K562 treated with DMSO at 1 percent for 48 hours (cell line): ENCODE measurements around the gene PIP5K1C. TPM values are rescaled to one million over a fixed set of nuclear protein-coding genes. Genes with fewer than 3 reads are reported as not detected.

Experiments
- total RNA-seq: library from RNA; unstranded; fragments of 300-600 nt; gene quantifications from 2 replicates; pipeline ENCODE4 v1.2.3, GENCODE V29; 2022; ENCODE audit warnings: low replicate concordance; ENCODE audit errors: extremely low read depth

The PIP5K1C gene, protein sequence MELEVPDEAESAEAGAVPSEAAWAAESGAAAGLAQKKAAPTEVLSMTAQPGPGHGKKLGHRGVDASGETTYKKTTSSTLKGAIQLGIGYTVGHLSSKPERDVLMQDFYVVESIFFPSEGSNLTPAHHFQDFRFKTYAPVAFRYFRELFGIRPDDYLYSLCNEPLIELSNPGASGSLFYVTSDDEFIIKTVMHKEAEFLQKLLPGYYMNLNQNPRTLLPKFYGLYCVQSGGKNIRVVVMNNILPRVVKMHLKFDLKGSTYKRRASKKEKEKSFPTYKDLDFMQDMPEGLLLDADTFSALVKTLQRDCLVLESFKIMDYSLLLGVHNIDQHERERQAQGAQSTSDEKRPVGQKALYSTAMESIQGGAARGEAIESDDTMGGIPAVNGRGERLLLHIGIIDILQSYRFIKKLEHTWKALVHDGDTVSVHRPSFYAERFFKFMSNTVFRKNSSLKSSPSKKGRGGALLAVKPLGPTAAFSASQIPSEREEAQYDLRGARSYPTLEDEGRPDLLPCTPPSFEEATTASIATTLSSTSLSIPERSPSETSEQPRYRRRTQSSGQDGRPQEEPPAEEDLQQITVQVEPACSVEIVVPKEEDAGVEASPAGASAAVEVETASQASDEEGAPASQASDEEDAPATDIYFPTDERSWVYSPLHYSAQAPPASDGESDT
- not detected in 2 replicates for total RNA-seq

DNA sequence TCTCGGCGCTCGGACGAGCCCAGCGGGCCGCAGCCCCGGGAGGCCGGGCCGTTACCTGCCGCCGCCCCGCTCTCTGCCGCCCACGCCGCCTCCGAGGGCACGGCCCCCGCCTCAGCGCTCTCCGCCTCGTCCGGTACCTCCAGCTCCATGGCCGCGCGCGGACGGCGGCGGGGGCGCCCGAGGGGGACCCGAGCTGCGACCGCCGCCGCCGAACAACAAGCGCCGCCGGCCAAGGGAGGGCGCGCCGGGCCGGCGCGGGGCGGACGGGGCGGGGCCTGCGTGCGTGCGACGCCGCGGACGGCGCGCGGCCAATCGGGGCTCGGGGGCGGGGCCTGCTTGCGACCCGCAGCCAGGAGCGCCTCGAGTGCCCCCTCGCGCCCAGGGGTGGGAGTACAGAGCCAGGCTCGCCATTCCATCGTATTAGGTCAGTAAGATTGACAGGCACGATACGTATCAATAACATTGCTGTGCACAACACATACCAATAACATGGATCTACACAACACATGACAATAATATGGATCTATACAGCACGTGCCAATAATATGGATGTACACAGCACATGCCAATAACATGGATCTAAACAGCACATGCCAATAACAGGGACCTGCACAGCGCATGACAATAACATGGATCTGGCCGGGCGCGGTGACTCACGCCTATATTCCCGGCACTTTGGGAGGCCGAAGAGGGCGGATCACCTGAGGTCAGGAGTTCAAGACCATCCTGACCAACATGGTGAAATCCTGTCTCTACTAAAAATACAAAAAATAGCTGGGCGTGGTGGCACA, at the start of gene PIP5K1C:
Gene PIP5K1C (minus strand): TSS at position 227 of the 791 bp plus-strand sequence. CDS start 78 bp downstream, at position 149.

DNA sequence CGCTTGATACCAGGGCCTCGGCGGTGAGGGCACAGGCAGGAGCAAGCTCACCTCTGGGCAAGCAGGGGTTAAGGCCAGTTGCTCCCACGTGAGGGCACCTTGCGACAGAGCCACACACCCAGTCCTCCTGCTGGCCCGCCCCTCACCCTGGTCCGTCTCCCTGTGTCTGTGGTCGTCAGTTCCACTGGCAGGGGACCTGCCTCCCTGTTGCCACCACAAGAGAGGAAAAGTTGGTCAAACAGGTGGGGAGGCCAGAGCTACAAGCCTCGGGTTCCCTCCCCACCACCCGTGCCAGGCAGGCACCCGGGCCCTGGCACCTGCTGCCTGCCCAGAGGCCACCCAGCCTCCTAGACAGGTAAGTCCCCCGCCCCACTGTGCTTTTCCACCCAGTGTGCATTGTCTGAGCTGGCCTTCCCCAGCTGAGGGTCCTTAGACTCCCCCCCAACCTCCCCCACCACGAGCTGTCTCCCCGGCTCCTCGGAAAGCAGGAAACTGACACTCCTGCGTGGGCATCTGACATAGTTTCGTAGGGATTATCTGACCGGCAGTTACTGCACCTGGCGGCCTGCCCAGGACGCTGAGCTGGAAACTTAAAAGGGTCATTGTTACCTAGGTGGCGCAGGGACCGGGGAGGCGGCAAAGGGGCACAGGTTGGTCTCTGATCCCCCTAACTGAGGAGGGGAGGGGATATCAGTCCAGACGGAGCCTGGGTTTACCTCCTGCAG, 8.1 kb upstream of the PIP5K1C start, which contains the start of gene TJP3:
Gene TJP3 (plus strand): TSS at position 178 of the 725 bp plus-strand sequence. CDS start 20,049 bp downstream, outside the sequence.

DNA sequence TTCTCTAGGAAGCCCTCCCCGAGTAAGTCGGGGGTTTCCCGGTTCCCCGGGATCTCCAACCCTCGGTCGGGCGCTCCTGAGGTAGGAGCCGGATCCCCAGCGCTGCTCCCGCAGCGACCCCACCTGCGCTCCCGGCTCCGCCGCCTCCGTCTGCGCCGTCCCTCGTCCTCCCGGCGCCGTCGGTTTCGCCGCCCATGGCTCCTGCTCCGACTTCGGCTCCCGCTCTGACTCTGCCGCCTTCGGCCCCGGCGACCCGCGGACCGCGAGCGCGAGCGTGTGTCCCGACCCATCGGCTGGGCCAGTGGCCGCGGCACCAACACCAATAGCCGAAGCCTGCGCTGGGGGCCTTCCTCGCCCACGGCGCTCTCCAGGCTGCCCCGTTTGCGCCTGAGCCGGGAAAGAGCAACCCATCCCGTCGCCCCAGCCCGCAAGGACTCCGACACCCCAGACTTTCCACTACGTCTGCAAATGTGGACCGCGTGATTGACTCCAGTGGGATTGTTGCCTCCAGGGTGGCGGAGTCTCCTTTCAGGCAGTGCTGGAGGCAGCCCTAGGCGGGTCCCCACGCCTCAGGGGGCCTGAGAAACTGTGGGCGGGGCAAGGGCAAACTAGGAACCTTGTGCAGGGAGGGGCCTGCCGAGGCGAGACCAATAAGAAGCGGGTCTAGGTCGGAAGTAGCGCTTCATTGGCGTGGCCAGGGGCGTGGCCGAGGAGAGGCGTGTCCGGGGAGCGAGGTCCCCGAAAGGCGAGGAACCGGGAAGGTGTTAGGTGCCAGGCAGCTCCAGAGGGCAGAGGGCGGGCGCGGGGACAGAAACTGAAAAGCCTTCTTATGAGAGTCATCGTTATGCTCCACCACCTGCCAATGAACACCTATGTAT, 73.6 kb downstream of the PIP5K1C start, which contains the start of gene CACTIN:
Gene CACTIN (minus strand): TSS at position 318 of the 878 bp plus-strand sequence. CDS start 28 bp downstream, at position 290.

DNA sequence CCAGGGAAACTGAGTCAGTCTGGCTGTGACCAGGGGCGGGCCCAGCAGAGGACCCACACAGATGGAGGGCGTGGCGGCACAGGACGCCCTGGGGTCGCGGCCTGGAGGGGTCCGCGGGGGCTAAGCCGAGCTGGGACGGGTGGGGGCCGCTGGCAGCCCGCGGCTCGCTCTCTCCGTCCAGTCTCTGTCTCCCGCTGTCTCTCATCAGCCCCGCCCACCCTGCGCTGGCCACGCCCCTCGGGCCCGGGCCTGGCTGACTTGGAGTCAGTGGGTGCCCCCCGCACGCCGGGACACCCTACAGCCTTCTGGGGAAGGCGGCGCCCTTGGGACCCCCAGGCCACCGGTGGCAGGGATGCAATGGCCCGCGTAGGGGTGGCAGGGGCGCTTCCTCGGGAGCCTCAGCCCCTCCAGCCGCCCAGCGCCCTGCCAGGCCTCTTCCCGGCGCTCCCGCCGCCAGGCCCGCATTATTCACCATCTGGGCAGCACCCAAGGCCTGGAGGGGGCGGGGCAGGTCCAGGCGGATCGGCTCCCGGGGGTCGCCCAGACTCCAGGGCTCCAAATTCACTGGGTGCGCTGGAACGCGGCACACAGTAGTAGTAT, 93.5 kb downstream of the PIP5K1C start, which contains the start of gene TBXA2R:
Gene TBXA2R (minus strand): TSS at position 186 of the 600 bp plus-strand sequence. CDS start 6,241 bp downstream, outside the sequence.

DNA sequence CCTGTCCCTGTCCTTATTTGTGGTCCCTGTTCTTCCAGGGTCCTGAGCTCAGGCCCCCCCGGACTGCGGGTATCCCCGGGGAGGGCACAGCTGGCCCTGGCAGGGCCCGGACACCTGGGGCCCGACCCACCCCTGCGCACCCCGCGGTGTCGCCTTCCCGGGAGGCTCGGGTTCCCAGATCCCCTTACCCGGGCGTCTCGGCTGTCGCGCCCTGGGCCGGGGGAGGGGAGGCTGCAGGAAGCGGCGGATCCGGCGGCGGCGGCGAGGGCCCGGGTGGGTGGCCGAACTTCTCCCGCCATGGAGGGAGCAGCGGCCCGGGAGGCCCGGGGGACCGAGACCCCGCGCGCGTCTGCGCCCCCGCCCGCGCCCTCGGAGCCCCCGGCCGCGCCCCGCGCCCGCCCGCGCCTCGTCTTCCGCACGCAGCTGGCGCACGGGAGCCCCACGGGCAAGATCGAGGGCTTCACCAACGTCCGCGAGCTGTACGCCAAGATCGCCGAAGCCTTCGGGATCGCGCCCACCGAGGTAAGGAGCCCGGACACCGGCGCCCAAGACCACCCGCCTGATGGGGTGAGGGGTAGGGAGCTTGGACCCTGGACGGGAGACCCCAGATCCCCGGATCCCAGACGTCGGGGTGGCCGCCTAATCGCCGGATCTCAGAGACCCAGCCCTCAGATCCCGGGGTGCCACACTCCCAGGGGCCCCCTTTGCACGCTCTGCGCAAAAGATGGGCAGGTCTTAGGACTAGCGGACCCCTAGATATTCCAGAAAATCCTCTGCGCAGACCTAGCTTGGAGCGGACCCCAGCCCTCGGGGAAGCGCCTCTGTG, 114.8 kb downstream of the PIP5K1C start, which contains the start of gene GIPC3:
Gene GIPC3 (plus strand): TSS at position 178 of the 826 bp plus-strand sequence. CDS start 120 bp downstream, at position 298.

Other genes with a start within 250 kb of the PIP5K1C start
- gene SMIM24, start 219.9 kb downstream of the PIP5K1C start, total RNA-seq: not detected in 2 replicates
- gene SMIM44, start 217.0 kb downstream of the PIP5K1C start, total RNA-seq: not detected in 2 replicates
- gene DOHH, start 199.8 kb downstream of the PIP5K1C start, total RNA-seq: not detected in 2 replicates
- gene FZR1, start 194.2 kb downstream of the PIP5K1C start, total RNA-seq: not detected in 2 replicates
- gene TEKTIP1, start 161.3 kb downstream of the PIP5K1C start, total RNA-seq: not detected in 2 replicates
- gene MFSD12, start 142.9 kb downstream of the PIP5K1C start, total RNA-seq: not detected in 2 replicates
- not detected in 2 replicates for gene HMG20B, start 127.5 kb downstream of the PIP5K1C start, total RNA-seq
- not detected in 2 replicates for gene GIPC3, start 115.0 kb downstream of the PIP5K1C start, total RNA-seq
- gene TBXA2R, start 93.6 kb downstream of the PIP5K1C start, total RNA-seq: not detected in 2 replicates
- not detected in 2 replicates for gene CACTIN, start 73.7 kb downstream of the PIP5K1C start, total RNA-seq
- not detected in 2 replicates for gene TJP3, start 7.9 kb upstream of the PIP5K1C start, total RNA-seq
- not detected in 2 replicates for gene APBA3, start 61.2 kb upstream of the PIP5K1C start, total RNA-seq
- gene MRPL54, start 62.2 kb upstream of the PIP5K1C start, total RNA-seq: not detected in 2 replicates
- not detected in 2 replicates for gene RAX2, start 71.8 kb upstream of the PIP5K1C start, total RNA-seq
- not detected in 2 replicates for gene MATK, start 85.9 kb upstream of the PIP5K1C start, total RNA-seq
- gene ZFR2, start 168.6 kb upstream of the PIP5K1C start, total RNA-seq: not detected in 2 replicates
- gene ATCAY, start 180.2 kb upstream of the PIP5K1C start, total RNA-seq: not detected in 2 replicates
- not detected in 2 replicates for gene NMRK2, start 232.6 kb upstream of the PIP5K1C start, total RNA-seq